ENCODE results near the gene ZBP1.

Gene ZBP1

GRCh38 chr20:57616143-57616951 is 3.9 kb downstream of the ZBP1 start:
- DNase-seq: no peak

GRCh38 chr20:57615445-57615811 is 4.8 kb downstream of the ZBP1 start:
- no peak for DNase-seq

DNA sequence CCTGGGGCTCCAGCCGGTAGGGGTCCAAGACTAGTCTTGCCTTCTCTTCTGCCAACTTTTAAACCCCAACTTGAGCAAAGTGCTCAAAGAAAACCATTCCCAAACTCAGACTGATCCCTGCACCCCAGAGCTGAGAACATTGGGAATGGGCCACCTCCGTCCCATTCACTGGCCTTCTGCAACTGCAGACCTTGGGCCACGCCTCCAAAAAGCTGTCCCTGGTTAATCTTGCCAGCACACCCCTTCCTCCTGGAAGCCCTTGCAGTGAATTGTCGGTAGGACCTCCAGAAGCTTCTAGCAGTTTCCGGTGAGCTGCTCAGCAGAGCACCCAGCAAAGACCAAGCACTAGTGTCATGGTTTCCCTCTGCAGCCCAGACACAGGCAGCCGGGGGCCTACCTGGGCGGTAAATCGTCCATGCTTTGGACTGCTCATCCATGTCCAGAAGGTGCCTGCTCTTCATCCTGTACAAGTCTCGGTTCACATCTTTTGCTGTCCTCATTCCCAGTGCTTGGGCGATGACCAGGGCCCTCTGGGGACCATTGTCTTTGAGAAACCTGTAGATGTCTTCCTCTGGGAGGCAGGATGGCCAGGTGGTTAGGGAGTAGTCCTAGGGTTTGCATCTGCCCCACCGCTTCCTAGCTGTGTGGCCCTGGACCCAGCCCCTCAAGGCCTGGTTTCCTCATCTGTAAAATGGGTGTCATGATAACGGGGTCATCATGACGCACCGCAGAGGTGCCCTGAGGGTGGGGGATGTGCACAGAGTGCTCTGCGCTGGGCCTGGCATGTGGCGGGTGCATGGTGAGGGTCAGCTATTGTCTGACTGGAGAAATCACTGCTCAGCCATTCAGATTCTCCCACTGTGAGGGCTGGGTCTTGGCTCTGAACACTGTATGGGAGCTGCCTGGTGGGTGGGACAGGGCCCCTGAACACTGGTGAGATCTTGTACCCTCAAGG is 5.5 kb downstream of the ZBP1 start:
- no peak for DNase-seq

- DNase-seq: no peak
Measured at GRCh38 chr20:57613481-57613921, 6.7 kb downstream of the ZBP1 start.

DNA sequence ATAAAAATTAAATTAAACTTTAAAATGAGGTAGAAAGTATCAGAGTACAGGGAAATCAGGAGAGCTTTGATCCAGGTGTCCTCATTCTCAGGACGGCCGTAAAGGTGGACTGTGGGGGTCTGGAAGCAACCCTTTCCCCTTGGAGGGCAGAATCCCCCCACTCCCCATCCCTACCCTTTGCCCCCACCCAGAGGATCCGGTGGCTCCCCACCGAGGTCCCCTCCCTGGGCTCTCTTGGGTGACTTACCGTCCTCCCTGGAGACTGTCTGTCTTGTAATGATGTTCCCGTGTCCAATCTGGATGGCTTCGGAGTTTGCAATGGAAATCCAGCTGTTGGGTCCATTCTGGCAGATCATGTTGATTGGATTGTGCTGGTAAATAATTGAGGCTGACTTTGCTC is 7.3 kb downstream of the ZBP1 start:
- DNase-seq: no peak

GRCh38 chr20:57612436-57612835 is 7.8 kb downstream of the ZBP1 start:
- no peak for DNase-seq

- DNase-seq: no peak
Measured at GRCh38 chr20:57611586-57612311, 8.5 kb downstream of the ZBP1 start.

DNA sequence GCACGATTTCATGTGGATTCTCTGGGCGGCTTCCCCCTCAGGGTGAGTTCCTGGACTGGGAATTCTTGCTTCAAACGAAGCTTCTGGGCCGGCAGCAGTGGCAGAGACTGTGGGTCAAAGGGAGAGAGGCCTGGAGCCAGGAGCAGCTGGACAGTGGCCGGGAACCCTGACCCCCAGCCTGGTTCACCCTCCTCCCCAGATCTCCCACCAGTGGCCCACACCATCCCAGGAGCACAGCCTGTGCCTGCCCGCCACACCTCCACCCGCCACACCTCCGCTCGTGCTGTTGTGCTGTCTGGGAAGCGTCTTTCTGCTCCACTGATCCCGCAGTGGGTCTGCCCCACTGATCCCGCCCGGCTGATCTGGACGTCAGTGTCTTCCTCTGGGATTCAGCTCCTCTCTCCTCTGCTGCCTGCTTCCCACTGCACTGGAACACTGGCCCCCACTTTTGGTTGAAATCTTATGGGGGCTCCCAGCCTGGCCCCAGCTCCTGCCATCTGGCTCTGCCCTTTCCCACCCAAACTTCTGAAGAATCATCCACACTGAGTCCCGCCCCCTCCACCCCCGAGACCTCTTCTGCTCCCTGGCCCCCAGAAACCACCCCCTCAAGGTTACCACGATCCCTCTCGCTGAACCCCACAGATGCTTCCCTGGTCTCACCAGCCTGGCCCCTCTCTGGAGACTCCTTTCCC is 9.8 kb downstream of the ZBP1 start:
- DNase-seq: no peak

GRCh38 chr20:57609842-57610167 is 10.4 kb downstream of the ZBP1 start:
- DNase-seq: no peak

- no peak for DNase-seq
Measured at GRCh38 chr20:57609086-57609841, 11.0 kb downstream of the ZBP1 start.

DNA sequence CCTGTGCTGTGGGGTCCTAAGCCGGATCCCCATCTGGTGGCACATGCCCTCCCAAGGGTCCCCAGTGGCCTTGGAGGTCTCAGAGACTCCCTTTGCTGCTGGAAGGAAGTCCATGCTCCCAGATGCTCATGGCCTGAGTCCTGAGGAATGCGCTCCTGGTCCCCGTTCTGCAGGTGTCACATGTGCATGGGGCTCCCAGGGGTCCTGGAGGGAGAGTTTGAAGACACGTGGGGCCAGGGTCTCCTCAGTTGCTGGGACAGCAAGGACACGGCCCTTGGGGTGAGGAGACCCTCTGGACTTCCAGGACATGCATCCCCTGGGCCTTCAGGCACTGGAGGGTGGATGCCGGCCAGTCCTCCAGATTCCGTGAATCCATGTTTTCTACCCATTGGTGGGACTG is 11.7 kb downstream of the ZBP1 start:
- DNase-seq: no peak

GRCh38 chr20:57605878-57606277 is 14.3 kb downstream of the ZBP1 start:
- DNase-seq: no peak

DNA sequence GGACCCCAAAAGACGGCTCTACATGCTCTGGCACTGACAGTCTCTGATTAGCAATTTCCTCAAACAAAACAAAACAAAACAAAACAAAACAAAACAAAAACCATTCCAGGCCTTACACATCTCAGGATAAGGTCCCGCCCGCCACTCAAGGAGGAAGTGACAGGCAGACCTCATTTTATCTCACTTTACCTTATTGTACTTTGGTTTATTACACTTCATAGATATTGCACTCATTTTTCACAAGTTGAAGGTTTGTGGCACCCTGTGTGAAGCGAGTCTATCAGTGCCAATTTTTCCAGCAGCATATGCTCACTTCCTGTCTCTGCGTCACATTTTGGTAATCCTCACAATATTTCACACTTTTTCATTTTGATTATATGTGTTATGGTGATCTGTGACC is 15.2 kb downstream of the ZBP1 start:
- DNase-seq: no peak

GRCh38 chr20:57603120-57603519 is 17.1 kb downstream of the ZBP1 start:
- no peak for DNase-seq

- DNase-seq: no peak
Measured at GRCh38 chr20:57601737-57602136, 18.5 kb downstream of the ZBP1 start.

- DNase-seq: no peak
Measured at GRCh38 chr20:57601211-57601570, 19.0 kb downstream of the ZBP1 start.

DNA sequence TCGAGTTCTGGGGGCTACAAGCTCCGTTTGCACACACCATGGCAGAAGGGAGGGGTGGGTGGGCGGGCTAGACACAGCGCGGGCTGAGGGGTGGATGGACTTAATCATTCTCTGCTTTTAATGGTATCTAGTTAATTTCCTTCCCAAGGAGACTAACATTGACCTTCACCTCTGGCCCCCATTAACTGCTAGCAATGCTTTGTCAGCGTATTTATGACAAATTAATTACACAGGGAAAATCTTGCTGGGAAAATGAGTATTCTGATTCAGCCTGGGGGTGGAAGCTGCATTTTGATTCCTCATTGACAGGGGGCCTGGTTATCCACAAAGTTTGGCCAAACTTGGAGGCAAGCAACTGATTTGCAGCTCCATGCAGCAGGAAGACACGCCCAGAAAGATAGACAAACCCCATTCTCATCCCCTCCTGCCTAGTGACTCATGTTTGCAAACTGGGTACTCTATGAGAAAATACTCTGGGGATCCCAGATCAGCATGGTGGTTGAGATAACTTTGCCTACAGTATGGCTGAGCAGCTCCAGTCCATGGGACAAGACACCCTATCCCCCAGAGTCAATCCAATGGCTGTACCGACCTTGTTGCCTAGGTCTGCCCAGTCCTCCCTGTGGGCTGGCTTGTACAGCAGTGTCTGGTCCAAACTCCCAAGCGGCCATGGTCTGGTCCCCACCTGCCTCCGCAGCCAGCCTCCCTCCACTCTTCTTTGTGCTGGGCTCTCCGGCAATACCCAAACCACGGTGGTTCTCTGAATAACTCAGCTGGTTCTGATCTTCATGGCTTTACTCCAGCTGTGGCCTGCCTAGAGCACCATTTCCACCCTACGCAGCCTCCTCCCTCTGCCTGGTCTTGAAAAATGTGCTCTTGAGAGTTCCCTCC is 19.7 kb downstream of the ZBP1 start:
- no peak for DNase-seq

DNA sequence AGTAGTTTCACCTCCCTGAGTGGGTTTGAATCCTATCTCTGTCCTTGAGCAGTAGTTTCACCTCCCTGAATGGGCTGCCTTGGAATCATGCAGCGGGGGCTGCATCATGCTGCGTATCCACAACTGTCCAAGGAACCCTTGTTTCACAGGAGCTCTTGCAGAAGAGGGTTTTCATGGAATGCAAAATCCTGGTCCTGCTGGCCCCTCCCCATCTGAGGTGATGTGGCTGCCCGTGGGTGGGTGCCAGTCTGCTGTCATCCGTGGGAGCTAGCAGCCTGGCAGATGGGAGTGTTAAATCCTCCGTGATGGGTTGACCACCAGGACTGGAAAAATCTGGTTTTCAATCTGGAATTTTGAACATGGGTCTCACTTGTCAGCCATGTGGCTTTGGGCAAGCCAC is 21.7 kb downstream of the ZBP1 start:
- no peak for DNase-seq

DNA sequence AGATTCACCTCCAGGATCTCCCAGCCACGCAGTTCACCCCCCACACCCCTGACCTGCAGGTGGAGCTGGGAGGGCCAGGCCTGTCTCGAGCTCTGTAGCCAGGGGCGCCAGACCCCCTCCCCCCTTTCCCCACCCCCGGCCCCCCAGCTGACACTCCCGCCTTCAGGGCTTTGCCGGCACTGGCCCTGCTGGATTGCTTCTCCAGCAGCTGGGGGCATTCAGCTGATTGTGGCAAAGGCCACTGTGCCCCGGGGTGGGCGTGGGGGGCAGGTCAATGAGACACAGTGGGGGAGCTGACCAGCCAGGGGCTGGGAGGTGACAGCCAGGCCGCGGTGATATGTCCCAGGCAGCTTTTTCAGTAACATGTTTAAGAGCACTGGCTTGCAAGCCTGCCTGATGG is 22.2 kb downstream of the ZBP1 start:
- no peak for DNase-seq

DNA sequence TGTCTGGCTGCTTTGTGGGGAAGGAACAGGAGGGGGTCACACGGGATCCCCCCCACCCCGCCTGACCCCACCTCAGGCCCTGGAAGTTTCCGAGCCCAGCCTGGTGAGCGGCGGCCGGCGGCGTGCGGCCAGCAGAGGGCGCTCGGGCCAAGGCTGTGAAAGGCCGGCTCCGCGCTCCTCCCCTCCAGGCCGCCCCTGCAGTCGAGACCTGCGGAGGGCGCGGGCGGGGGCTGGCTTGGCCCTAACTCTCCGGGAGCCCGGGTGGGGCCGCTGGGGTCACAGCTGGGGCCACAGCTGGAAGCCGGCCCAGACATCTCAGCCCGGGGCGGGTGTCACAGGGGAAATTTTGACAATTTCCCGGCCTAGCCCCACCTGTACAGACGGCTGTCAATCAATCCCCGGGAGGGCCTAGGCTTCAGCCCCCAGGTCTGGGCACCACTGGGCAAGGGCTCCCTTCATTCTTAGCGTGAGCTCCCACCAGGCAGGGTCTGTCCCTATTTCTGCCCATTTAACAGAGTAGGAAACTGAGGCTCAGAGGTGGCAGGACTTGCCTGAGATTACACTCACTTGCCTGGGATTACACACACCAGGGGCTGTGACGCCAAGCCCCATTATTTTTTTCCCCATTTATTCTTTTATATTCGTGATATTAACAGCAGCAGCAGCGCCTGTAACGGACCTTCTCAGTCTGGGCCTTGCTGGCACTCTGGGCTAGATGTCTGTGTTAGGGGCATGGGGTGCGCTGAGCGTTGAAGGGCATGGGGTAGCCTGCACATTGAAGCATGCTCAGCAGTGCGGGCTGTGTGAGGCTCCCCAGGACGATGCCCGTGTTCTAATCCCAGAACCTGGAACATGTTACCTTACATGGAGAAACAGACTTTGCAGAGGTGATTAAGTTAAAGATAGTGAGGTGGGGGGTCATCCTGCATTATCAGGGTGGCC is 23.0 kb downstream of the ZBP1 start:
- DNase-seq: peak; percentile 81

Data from eye (tissue), 1 donor.